Measurements from ENCODE around the gene BMPR1A. TPM values are rescaled to one million over a fixed set of nuclear protein-coding genes. Genes with fewer than 3 reads are reported as not detected.

BMPR1A gene
- total RNA-seq, 1 experiment from 2014 or later, result 42.6 TPM

DNA sequence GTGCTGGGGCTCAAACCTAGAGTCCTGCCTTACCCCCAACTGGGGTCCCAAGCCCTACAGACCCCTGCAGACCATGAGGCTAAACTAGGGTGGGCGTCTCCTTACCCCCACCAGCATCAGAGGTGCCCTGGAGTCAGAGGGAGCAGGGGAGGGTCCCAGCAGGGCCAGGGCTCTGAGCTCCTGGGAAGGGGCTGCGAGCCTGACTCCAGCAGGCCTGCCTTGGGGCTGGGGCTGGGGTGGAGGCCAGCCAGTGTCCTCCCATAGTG is 203.3 kb downstream of the BMPR1A start:
- ChIA-PET RAD21 (ENCODE audit: low non-redundant PET in 1 of 2, low total read pairs in 2 of 2, uncharacterized antibody in 2 of 2, unreplicated experiment in 2 of 2) (interaction anchor here (1.0 to 1.5 kb wide), 2 partner anchors 13 to 14 kb away, joined by 3 to 4 read pairs; no protein-coding TSS in a partner anchor), POLR2A (interaction anchor here (5.7 kb wide), 1 partner anchor 9 kb away, joined by 58 read pairs; the partner anchor contains the start of gene ADIRF), CTCF (interaction anchor here (0.9 to 3.7 kb wide), 3 partner anchors 10 to 248 kb away, joined by 3 to 36 read pairs (median 10); partner anchors contain the start of gene ADIRF)
- H3K4me2 ChIP-seq (ENCODE audit: low read length), result peak overlapping the region; percentile 100
- no peaks in the 10 kb centered on the region for H3K9me2 ChIP-seq (ENCODE audit: insufficient read depth)
- peak overlapping the region; percentile 71 for H3K9ac ChIP-seq (ENCODE audit: low read length)
- H3K36me3 ChIP-seq (ENCODE audit: control insufficient read depth in 1 of 2, insufficient read depth in 2 of 2, low read length in 2 of 2), result no peaks in the 10 kb centered on the region
- TF ChIP-seq, protein P1, sequence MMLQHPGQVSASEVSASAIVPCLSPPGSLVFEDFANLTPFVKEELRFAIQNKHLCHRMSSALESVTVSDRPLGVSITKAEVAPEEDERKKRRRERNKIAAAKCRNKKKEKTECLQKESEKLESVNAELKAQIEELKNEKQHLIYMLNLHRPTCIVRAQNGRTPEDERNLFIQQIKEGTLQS (IDR thresholded peaks at IDR 0.05), result no peak
- DNase-seq (ENCODE audit: low read depth, low spot score), result no peak
- ATAC-seq, result no peak
- no peaks in the 10 kb centered on the region for H3K9me3 ChIP-seq (ENCODE audit: control insufficient read depth in 1 of 2, insufficient read depth in 1 of 2, low read depth in 1 of 2, low read length in 2 of 2)
- no peak overlapping the region for H2AFZ ChIP-seq (ENCODE audit: low read depth, low read length, poor library complexity, severe bottlenecking)
- H3K79me2 ChIP-seq (ENCODE audit: insufficient read depth, low read length), result peaks cover 8% of the 10 kb centered on the region; the same call in 1 of the 2 replicates
- intact Hi-C loops (cut with micrococcal nuclease), result loop anchor here (1.0 to 5.0 kb wide), 2 partner anchors 20 to 247 kb away; no protein-coding TSS in a partner anchor
- H3K27ac ChIP-seq (ENCODE audit: low read depth, low read length), result peak overlapping the region; percentile 94
- peaks cover 46 to 79% of the 10 kb centered on the region in 2 experiments for H3K4me1 ChIP-seq (ENCODE audit: control insufficient read depth in 1 of 2, insufficient read depth in 2 of 2, low read length in 2 of 2)
- H3K4me3 ChIP-seq (replicated peaks in 1 of 2; ENCODE audit: low read depth in 1 of 2, low read length in 2 of 2), result peak overlapping the region; percentile 50 to 57
- BruUV-seq (replicated peaks), result no TSS peak
- no peaks in the 10 kb centered on the region for H3K27me3 ChIP-seq (ENCODE audit: insufficient read depth, low read length)
- no peaks in the 10 kb centered on the region for H4K20me1 ChIP-seq (ENCODE audit: insufficient read depth)

DNA sequence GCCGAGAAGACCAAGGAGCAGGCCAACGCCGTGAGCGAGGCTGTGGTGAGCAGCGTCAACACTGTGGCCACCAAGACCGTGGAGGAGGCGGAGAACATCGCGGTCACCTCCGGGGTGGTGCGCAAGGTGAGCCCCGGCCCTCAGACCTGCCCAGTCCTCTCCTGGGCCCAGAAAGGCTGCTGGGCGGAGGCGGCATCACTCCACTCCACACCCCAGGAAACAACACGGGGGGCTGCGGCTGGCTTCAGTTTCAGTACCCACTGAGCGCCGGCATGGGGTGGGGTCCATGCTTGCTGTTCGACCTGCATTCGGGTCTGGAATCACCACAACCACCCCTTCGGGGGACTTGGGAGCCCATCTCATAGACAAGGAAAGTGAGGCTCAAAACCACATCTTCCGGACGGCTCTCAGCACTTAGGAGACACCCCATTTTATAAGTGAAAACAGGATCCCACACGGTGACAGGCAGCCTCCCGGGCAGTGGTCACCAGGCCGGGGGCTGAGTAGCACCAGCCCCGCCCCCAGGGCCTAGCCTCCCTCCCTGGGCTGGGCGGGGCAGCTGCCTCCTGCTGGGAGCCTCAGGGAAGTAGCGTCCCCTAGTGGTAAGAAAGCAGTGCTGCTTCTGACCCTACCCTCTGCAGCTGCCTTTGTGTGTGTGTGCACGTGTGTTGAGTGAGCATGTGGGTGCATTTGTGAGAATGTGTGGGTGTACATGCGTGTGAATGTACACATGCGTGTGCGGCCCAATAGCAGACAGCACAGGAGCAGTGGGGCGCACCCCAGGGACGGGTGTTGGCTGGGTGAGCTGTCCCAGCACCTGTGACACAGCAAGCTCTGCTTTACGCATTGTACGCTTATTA is 203.8 kb downstream of the BMPR1A start:
- intact Hi-C loops (cut with micrococcal nuclease), result loop anchor here (1.0 to 5.0 kb wide), 2 partner anchors 21 to 248 kb away; no protein-coding TSS in a partner anchor
- H2AFZ ChIP-seq (ENCODE audit: low read depth, low read length, poor library complexity, severe bottlenecking), result peak overlapping the region; percentile 54
- H3K4me1 ChIP-seq (ENCODE audit: control insufficient read depth in 1 of 2, insufficient read depth in 2 of 2, low read length in 2 of 2), result peaks cover 48 to 78% of the 10 kb centered on the region in 2 experiments
- no peaks in the 10 kb centered on the region for H3K9me3 ChIP-seq (ENCODE audit: control insufficient read depth in 1 of 2, insufficient read depth in 1 of 2, low read depth in 1 of 2, low read length in 2 of 2)
- H3K27me3 ChIP-seq (ENCODE audit: insufficient read depth, low read length), result no peaks in the 10 kb centered on the region
- ChIA-PET POLR2A (interaction anchor here (1.0 to 5.7 kb wide), 2 partner anchors 8 to 267 kb away, joined by 4 to 58 read pairs; partner anchors contain the start of gene ADIRF), CTCF (interaction anchor here (0.7 to 3.7 kb wide), 11 partner anchors 9 to 474 kb away, joined by 3 to 36 read pairs (median 4); partner anchors contain the start of gene ADIRF), RAD21 (ENCODE audit: low non-redundant PET in 1 of 2, low total read pairs in 2 of 2, uncharacterized antibody in 2 of 2, unreplicated experiment in 2 of 2) (interaction anchor here in 1 of 2 experiments (0.5 to 1.5 kb wide), 3 partner anchors 10 to 89 kb away, joined by 3 read pairs; no protein-coding TSS in a partner anchor)
- H3K9ac ChIP-seq (ENCODE audit: low read length), result peak overlapping the region; percentile 71
- H3K4me2 ChIP-seq (ENCODE audit: low read length), result peak overlapping the region; percentile 100
- H4K20me1 ChIP-seq (ENCODE audit: insufficient read depth), result no peaks in the 10 kb centered on the region
- BruUV-seq (replicated peaks), result no TSS peak
- TF ChIP-seq, protein P1 (IDR thresholded peaks at IDR 0.05), result no peak
- TF ChIP-seq POLR2AphosphoS5 (IDR thresholded peaks at IDR 0.05; ENCODE audit: low read depth, low read length) (peak; percentile 37), EGR1 (IDR thresholded peaks at IDR 0.05; ENCODE audit: low read depth) (no peak), YY1 (IDR thresholded peaks at IDR 0.05; ENCODE audit: extremely low read depth, insufficient replicate concordance, low read depth, low read length) (peak; percentile 66), TCF7L2 (IDR thresholded peaks at IDR 0.05; ENCODE audit: borderline replicate concordance, extremely low read depth, insufficient read depth, insufficient read length) (no peak)
- TF ChIP-seq, protein P2, sequence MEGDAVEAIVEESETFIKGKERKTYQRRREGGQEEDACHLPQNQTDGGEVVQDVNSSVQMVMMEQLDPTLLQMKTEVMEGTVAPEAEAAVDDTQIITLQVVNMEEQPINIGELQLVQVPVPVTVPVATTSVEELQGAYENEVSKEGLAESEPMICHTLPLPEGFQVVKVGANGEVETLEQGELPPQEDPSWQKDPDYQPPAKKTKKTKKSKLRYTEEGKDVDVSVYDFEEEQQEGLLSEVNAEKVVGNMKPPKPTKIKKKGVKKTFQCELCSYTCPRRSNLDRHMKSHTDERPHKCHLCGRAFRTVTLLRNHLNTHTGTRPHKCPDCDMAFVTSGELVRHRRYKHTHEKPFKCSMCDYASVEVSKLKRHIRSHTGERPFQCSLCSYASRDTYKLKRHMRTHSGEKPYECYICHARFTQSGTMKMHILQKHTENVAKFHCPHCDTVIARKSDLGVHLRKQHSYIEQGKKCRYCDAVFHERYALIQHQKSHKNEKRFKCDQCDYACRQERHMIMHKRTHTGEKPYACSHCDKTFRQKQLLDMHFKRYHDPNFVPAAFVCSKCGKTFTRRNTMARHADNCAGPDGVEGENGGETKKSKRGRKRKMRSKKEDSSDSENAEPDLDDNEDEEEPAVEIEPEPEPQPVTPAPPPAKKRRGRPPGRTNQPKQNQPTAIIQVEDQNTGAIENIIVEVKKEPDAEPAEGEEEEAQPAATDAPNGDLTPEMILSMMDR (IDR thresholded peaks at IDR 0.05 in 2 of 3, conservative IDR thresholded peaks at IDR 0.05 in 1 of 3; ENCODE audit: borderline replicate concordance in 1 of 3, insufficient read depth in 1 of 3, low read depth in 2 of 3, low read length in 2 of 3), result peak in 2 of 3 experiments; percentile 99 to 100; a peak in 4 of 6 replicates
- peak overlapping the region; percentile 50 to 57 for H3K4me3 ChIP-seq (replicated peaks in 1 of 2; ENCODE audit: low read depth in 1 of 2, low read length in 2 of 2)
- H3K9me2 ChIP-seq (ENCODE audit: insufficient read depth), result no peaks in the 10 kb centered on the region
- H3K36me3 ChIP-seq (ENCODE audit: control insufficient read depth in 1 of 2, insufficient read depth in 2 of 2, low read length in 2 of 2), result no peaks in the 10 kb centered on the region
- peak overlapping the region; percentile 94 for H3K27ac ChIP-seq (ENCODE audit: low read depth, low read length)
- peaks cover 8% of the 10 kb centered on the region; the same call in 1 of the 2 replicates for H3K79me2 ChIP-seq (ENCODE audit: insufficient read depth, low read length)
- ATAC-seq (peak; percentile 68), DNase-seq (ENCODE audit: low read depth, low spot score) (peak; percentile 64)
